Progenitor cell of endocrine pancreas (in vitro differentiated cells): Measurements from ENCODE around the gene SARM1. TPM values are rescaled to one million over a fixed set of nuclear protein-coding genes. Genes with fewer than 3 reads are reported as not detected.

ENCODE experiments used
- DNase-seq: peaks from one replicate; pipeline ENCODE4 v3.0.0; 2021; ENCODE audit warnings: low spot score; ENCODE audit not compliant: unreplicated experiment
- H3K27ac Mint-ChIP-seq: 2 replicates; pipeline ENCODE4 v1.8.0; 2021; ENCODE audit warnings: mild to moderate bottlenecking, moderate library complexity, mixed read lengths
- H3K27me3 Mint-ChIP-seq: 2 replicates; pipeline ENCODE4 v1.8.0; 2021; ENCODE audit warnings: mixed read lengths
- H3K36me3 Mint-ChIP-seq: 2 replicates; pipeline ENCODE4 v1.8.0; 2022; ENCODE audit warnings: mixed read lengths; ENCODE audit not compliant: insufficient read depth
- H3K4me1 Mint-ChIP-seq: 2 replicates; pipeline ENCODE4 v1.8.0; 2021; ENCODE audit warnings: low read depth, mixed read lengths
- H3K4me3 Mint-ChIP-seq: 2 replicates; pipeline ENCODE4 v1.8.0; 2021; ENCODE audit warnings: low read depth, mild to moderate bottlenecking, moderate library complexity, mixed read lengths
- H3K9me3 Mint-ChIP-seq: 2 replicates; pipeline ENCODE4 v1.8.0; 2021; ENCODE audit warnings: low read depth, mixed read lengths
- total RNA-seq: library from RNA; stranded (reverse); gene quantifications from 2 replicates; pipeline ENCODE4 v1.2.1, GENCODE V29; 2021
- TF ChIP-seq, protein P1 (sequence below): fragments of 200-600 bp; sonication (generic); IDR thresholded peaks from one replicate; pipeline ENCODE4 v1.5.0; 2021; ENCODE audit warnings: antibody characterized with exemption, mild to moderate bottlenecking; ENCODE audit not compliant: unreplicated experiment

SARM1 gene
- total RNA-seq, 1 donor from 2014 or later, result 20.0 TPM

DNA sequence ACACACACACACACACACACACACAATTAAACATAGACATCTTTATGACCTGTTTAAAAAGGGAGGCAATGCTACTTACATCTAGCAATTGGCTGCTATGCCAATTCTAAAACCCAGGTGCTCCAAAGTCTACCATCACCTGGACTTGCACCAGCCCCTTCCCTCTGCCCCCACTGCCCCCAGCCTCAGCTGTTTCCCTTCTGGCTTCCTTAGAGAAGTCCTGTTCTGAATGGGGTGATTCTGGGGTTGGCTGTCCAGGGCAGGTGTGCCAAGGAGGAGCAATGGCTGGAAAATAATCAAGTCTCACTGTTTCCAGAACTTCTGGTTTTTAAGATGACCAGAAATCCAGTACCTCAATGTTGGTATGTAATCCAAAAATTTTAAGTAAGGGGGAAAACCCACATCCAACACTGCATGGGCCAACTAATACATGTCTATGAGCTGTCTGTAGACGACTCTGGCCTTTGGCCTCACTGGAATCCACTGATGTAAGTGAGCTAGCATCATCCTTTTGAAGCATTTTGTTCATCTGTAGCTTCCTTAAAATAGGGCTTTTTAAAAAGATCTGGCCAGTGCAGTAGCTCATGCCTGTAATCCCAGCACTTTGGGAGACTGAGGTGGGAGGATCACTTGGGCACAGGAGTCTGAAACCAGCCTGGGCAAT is 38.3 kb upstream of the SARM1 start:
- Mint-ChIP-seq H3K4me1 (peaks cover 24% of the 10 kb centered on the region), H3K27me3 (no peaks in the 10 kb centered on the region), H3K36me3 (peaks cover 3% of the 10 kb centered on the region), H3K9me3 (no peaks in the 10 kb centered on the region), H3K27ac (no peak overlapping the region), H3K4me3 (peak overlapping the region; percentile 95)
- no peak for DNase-seq
- TF ChIP-seq, protein P1, sequence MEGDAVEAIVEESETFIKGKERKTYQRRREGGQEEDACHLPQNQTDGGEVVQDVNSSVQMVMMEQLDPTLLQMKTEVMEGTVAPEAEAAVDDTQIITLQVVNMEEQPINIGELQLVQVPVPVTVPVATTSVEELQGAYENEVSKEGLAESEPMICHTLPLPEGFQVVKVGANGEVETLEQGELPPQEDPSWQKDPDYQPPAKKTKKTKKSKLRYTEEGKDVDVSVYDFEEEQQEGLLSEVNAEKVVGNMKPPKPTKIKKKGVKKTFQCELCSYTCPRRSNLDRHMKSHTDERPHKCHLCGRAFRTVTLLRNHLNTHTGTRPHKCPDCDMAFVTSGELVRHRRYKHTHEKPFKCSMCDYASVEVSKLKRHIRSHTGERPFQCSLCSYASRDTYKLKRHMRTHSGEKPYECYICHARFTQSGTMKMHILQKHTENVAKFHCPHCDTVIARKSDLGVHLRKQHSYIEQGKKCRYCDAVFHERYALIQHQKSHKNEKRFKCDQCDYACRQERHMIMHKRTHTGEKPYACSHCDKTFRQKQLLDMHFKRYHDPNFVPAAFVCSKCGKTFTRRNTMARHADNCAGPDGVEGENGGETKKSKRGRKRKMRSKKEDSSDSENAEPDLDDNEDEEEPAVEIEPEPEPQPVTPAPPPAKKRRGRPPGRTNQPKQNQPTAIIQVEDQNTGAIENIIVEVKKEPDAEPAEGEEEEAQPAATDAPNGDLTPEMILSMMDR, result no peak

DNA sequence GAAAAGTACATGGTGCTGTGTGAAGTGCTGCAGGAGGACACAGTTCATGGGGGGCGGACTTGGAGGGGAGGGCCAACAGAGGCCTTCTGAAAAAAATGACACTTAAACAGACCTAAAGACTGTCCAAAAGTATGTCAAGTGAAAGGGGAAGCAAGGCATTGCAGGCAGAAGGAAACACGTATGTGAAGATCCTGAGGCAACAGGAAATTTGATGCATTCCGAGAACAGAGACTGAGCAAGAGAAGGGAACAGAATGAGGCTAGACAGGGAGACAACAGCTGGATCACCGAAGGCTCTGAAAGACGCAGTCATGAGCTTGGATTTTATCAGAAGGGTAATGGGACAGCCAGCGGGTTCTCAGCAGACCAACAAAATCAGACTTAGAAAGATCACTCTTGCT is 37.3 kb upstream of the SARM1 start:
- no peaks in the 10 kb centered on the region for H3K36me3 Mint-ChIP-seq
- TF ChIP-seq, protein P1, result no peak
- H3K27me3 Mint-ChIP-seq, result no peaks in the 10 kb centered on the region
- peaks cover 24% of the 10 kb centered on the region for H3K4me1 Mint-ChIP-seq
- H3K27ac Mint-ChIP-seq, result peak overlapping the region; percentile 100
- no peaks in the 10 kb centered on the region for H3K9me3 Mint-ChIP-seq
- peak overlapping the region; percentile 95 for H3K4me3 Mint-ChIP-seq
- no peak for DNase-seq

GRCh38 chr17:28334666-28335200 is 36.8 kb upstream of the SARM1 start:
- Mint-ChIP-seq H3K27ac (peak overlapping the region; percentile 100), H3K36me3 (no peaks in the 10 kb centered on the region)
- no peak for DNase-seq

DNA sequence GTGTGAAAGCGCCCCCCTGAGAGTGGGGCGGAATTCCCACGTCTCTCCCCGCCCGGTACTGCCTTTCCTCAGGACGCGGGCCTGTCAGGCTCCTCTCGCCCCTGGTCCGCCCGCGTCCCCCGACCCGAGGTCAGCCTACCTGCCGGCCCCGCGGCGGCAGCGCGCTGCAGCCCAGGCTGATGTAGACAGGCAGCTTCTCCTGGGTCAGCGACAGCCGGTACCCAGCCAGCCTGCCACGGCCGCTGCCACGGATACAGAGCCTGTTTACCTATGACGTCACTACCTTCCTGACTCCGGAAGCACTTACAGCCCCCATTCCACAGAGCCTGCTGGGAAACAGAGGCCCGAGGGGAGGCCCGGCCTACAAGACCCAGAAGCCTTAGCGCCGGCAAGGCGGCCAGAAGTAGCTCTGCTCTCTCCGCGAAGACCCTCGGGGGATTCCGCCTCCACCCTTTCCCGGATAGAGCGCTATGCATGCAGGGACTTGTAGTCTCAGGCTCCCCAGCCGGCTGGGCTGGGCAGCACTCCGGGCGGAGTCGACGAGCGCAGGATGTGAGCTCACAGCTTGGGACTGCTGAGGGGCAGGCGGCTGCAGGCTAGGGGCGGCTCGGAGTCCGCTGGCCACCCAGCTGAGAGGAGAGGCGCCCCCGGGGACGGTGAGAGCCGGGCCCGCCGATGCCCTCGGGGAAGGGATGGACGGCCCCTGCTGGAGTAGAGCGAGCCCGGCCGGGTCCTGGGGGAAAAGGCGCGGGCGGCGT is 36.1 kb upstream of the SARM1 start, which contains the start of the genes IFT20 and TNFAIP1:
TSS of gene IFT20 (minus strand) at position 272 of the 758 bp plus-strand sequence. CDS start 3,487 bp downstream, outside the sequence.
TSS of gene TNFAIP1 (plus strand) at position 561 of the 758 bp plus-strand sequence. CDS start 3,761 bp downstream, outside the sequence.
- peak; percentile 98 for DNase-seq
- Mint-ChIP-seq H3K36me3 (no peaks in the 10 kb centered on the region), H3K27me3 (no peaks in the 10 kb centered on the region), H3K27ac (peak within 1 kb of the TSS; percentile 100), H3K4me1 (peaks cover 24% of the 10 kb centered on the region), H3K4me3 (peak within 1 kb of the TSS; percentile 95), H3K9me3 (no peaks in the 10 kb centered on the region)
- TF ChIP-seq, protein P1, result no peak

More at GRCh38 chr17:28334666-28335200, 36.8 kb upstream of the SARM1 start:
- peaks cover 24% of the 10 kb centered on the region for H3K4me1 Mint-ChIP-seq
- H3K4me3 Mint-ChIP-seq, result peak overlapping the region; percentile 95
- no peaks in the 10 kb centered on the region for H3K9me3 Mint-ChIP-seq
- H3K27me3 Mint-ChIP-seq, result no peaks in the 10 kb centered on the region
- TF ChIP-seq, protein P1, result no peak
